Effector memory CD4-positive, alpha-beta T cell (primary cell): ENCODE results near the gene ATP10A.

Source experiments
- DNase-seq, 3 donors: peaks; one replicate each; pipeline ENCODE4 v3.0.0-alpha.2; 2020
- H3K27ac ChIP-seq: 2 replicates; pipeline ENCODE4 v1.7.0; 2013; ENCODE audit warnings: mild to moderate bottlenecking, low read length, moderate library complexity; ENCODE audit not compliant: insufficient read depth, poor library complexity, severe bottlenecking
- H3K27me3 ChIP-seq: replicated peaks from 2 replicates; pipeline ENCODE4 v1.7.0; 2013; ENCODE audit warnings: mild to moderate bottlenecking, low read length; ENCODE audit not compliant: insufficient read depth, control insufficient read depth, poor library complexity, severe bottlenecking
- H3K36me3 ChIP-seq: 2 replicates; pipeline ENCODE4 v1.7.0; 2013; ENCODE audit warnings: mild to moderate bottlenecking, low read length, moderate library complexity; ENCODE audit not compliant: control insufficient read depth, insufficient read depth
- H3K4me1 ChIP-seq: 2 replicates; pipeline ENCODE4 v1.7.0; 2013; ENCODE audit warnings: low read length, mild to moderate bottlenecking; ENCODE audit not compliant: control insufficient read depth, insufficient read depth, poor library complexity, severe bottlenecking
- H3K4me3 ChIP-seq: 2 replicates; pipeline ENCODE4 v1.7.0; 2013; ENCODE audit warnings: low read length, low read depth, mild to moderate bottlenecking; ENCODE audit not compliant: insufficient read depth, poor library complexity, severe bottlenecking
- H3K9me3 ChIP-seq: 2 replicates; pipeline ENCODE4 v1.7.0; 2013; ENCODE audit warnings: mild to moderate bottlenecking, low read length, moderate library complexity; ENCODE audit not compliant: control insufficient read depth
- total RNA-seq, 3 donors: gene quantifications; one replicate each; lab custom pipeline; 2026; lab: John Stamatoyannopoulos, UW

Gene ATP10A
- 35.6 to 93.9 (median 80.4) reads per million in 3 donors for total RNA-seq

DNA sequence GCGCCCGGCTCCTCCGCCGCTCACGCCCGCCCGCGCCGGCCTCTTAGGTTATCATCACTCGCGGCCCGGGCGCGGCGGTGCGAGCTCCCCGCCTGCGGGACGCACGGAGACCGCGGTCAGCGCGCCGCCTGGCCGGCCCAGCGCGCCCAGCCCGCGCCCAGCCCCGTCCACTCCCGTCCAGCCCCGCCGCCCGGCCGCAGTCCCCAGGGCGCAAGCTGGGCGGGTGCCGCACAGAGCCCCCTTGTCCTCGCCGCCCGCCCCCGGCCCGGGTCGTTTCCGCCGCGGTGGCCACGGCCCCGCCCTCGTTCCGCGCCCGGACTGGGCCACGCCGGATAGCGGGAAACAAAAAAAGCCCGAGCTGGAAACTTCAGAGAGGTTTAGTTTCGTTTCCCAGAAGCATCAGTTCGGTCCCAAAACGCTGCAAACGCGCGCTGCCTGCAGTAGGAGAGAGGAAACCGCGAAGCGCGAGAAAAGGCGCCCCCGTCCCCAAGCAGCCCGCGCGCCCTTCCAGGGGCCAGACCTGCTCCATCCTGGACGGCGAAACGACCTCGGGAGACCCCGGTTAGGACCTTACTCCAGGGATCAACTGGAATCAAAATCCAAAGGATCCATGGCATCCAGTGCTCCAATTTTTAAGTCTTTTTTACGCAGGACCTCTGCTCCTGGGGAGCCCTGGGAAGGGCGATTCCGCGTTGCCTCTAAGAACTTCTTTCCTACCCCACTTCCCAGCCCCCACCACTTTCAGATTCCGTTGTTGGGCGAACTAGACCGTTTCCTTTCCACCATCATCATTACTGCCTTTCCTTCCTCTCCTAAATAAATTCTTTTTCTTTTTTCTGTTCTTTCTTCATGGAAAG, at the start of gene ATP10A:
TSS of gene ATP10A (minus strand) at position 217 of the 857 bp plus-strand sequence. CDS start 231 bp downstream, outside the sequence.
- Histone ChIP-seq H3K4me3 (peak within 1 kb of the TSS; percentile 81), H3K36me3 (no peaks in the 10 kb centered on the region), H3K27me3 (no peaks in the 10 kb centered on the region), H3K27ac (peak within 1 kb of the TSS; percentile 88), H3K4me1 (peaks cover 25% of the 10 kb centered on the region), H3K9me3 (no peaks in the 10 kb centered on the region)
- peak in 2 of 3 donors; percentile 28 to 32 for DNase-seq

- Histone ChIP-seq H3K4me3 (no peak overlapping the region), H3K4me1 (no peaks in the 10 kb centered on the region), H3K9me3 (no peaks in the 10 kb centered on the region), H3K27ac (no peak overlapping the region), H3K27me3 (no peaks in the 10 kb centered on the region), H3K36me3 (no peaks in the 10 kb centered on the region)
- DNase-seq: no peak
Measured at GRCh38 chr15:25912035-25912434, 48.9 kb upstream of the ATP10A start.

DNA sequence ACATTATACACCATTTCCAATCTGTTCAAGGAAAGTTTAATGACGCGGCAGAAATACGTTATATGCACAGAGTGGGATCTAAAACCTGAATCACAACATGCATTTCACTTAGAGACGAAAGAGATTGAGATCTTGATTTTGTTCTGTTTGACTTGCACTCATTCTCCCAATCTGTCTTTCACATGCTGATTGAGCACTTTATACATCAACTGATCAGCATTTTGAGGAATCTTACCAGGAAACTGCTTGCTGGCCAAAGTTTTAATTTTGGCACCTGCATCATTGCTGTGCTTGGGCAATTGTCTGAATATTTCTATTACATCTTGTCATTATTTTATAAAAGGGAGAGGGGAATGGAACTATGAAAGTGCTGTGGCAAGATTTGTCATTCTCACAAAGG, 47.7 kb upstream of the ATP10A start:
- Histone ChIP-seq H3K4me1 (no peaks in the 10 kb centered on the region), H3K36me3 (no peaks in the 10 kb centered on the region), H3K27ac (no peak overlapping the region), H3K4me3 (no peak overlapping the region), H3K27me3 (no peaks in the 10 kb centered on the region), H3K9me3 (no peaks in the 10 kb centered on the region)
- no peak for DNase-seq

DNA sequence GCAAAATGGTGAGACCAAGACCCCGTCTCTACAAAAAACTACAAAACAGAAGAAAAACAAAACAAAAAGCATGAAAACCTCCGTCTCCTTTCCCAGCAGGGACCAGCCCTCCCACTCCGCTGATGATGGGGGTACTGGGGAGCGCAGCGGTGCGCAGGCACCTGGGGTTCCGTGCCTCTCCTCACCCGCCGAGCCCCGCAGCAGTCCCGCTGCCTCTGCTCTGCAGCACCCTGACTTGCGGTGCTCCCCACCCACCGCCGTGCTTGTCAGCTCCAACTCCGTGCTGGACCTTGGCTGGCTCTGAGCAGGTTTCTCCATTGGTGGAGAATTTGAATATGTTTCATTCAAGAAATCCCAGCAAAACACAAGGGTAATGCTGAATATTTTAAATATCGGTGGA, 46.7 kb upstream of the ATP10A start:
- Histone ChIP-seq H3K27ac (no peak overlapping the region), H3K36me3 (no peaks in the 10 kb centered on the region), H3K4me3 (no peak overlapping the region), H3K4me1 (no peaks in the 10 kb centered on the region), H3K9me3 (no peaks in the 10 kb centered on the region), H3K27me3 (no peaks in the 10 kb centered on the region)
- no peak for DNase-seq

- H3K27ac ChIP-seq: no peak overlapping the region
- H3K27me3 ChIP-seq: no peaks in the 10 kb centered on the region
- no peaks in the 10 kb centered on the region for H3K36me3 ChIP-seq
- no peaks in the 10 kb centered on the region for H3K4me1 ChIP-seq
- DNase-seq: no peak
- H3K4me3 ChIP-seq: no peak overlapping the region
- H3K9me3 ChIP-seq: no peaks in the 10 kb centered on the region
Measured at GRCh38 chr15:25909325-25909724, 46.2 kb upstream of the ATP10A start.

DNA sequence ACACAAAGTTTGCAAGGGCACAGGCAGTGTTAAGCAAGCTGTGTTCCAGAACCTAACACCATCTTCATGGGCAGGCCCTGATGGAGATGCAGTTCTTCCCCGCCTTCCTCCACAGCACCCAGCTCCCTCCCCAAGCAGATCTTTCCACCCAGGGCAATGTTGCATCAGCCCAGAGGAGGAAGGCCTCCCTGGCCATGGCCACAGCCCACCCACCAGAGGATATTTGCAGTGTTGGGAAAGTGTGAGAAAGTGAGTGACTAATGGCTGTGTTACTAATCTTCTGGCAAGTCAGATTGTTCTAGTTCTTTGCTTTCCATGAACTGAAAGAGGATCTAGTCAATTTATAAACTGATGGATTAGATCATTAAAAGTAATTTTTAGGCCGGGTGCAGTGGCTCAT, 42.0 kb upstream of the ATP10A start:
- H3K27ac ChIP-seq: no peak overlapping the region
- H3K36me3 ChIP-seq: no peaks in the 10 kb centered on the region
- H3K4me1 ChIP-seq: no peaks in the 10 kb centered on the region
- DNase-seq: no peak
- H3K9me3 ChIP-seq: no peaks in the 10 kb centered on the region
- H3K4me3 ChIP-seq: no peak overlapping the region
- no peaks in the 10 kb centered on the region for H3K27me3 ChIP-seq

DNA sequence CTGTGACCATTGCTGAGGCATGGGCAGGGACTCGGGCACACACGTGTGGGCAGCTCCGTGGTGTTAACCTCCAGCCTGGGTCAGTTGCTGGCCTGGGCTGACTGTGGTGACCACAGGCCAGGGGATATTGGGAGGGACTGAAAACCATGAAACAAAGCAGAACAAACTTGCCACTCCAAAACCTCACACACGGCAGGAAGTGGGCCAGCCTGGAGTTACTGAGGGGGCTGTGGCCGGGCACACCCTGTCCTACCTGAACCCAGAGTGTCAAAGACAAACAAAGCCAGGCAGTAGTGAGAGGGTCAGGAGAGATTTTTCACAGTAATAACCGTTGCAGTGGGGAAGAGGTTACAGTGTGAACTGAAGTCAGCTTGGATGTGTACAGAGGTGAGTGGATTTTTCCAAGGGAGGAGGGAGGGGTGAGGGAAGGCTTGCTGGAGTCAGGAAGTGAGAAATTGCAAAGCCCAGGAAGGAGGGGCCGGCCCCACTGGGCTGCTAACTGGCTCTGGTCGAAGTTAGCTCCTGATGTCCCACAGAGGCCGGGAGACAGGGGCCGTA, 40.0 kb upstream of the ATP10A start:
- no peak for DNase-seq
- no peaks in the 10 kb centered on the region for H3K27me3 ChIP-seq

GRCh38 chr15:25901811-25902605, 38.9 kb upstream of the ATP10A start:
- DNase-seq: no peak
- H3K27me3 ChIP-seq: no peaks in the 10 kb centered on the region
- no peak overlapping the region for H3K27ac ChIP-seq
- H3K4me1 ChIP-seq: no peaks in the 10 kb centered on the region
- H3K9me3 ChIP-seq: no peaks in the 10 kb centered on the region
- H3K36me3 ChIP-seq: no peaks in the 10 kb centered on the region
- no peak overlapping the region for H3K4me3 ChIP-seq

More for the DNA sequence above, 40.0 kb upstream of the ATP10A start:
- Histone ChIP-seq H3K4me3 (no peak overlapping the region), H3K9me3 (no peaks in the 10 kb centered on the region), H3K36me3 (no peaks in the 10 kb centered on the region), H3K4me1 (no peaks in the 10 kb centered on the region), H3K27ac (no peak overlapping the region)

DNA sequence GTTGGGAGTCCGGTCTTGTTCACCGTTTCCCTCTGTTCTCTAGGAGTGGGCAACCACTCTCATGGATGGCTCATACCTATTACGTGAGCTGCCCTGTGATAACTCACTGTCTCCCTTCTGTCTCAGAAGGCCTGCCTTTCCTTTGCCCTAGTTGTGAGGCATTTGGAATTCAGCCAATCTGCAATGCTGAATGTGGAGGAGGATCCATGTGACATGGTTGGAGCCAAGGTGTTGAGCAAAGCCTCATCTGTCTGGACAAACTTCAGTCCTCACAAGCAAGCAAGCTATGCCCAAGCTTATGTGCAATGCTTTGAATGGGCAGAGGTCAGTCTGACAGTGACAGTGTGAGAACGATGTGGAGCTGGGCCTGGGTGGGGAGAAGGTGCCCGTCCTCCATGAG, 37.8 kb upstream of the ATP10A start:
- H3K27ac ChIP-seq: no peak overlapping the region
- H3K9me3 ChIP-seq: no peaks in the 10 kb centered on the region
- DNase-seq: no peak
- H3K4me3 ChIP-seq: no peak overlapping the region
- H3K27me3 ChIP-seq: no peaks in the 10 kb centered on the region
- H3K36me3 ChIP-seq: no peaks in the 10 kb centered on the region
- no peaks in the 10 kb centered on the region for H3K4me1 ChIP-seq

- Histone ChIP-seq H3K27ac (no peak overlapping the region), H3K27me3 (no peaks in the 10 kb centered on the region), H3K4me3 (no peak overlapping the region), H3K9me3 (no peaks in the 10 kb centered on the region), H3K4me1 (no peaks in the 10 kb centered on the region), H3K36me3 (no peaks in the 10 kb centered on the region)
- no peak for DNase-seq
Measured at GRCh38 chr15:25900431-25900830, 37.3 kb upstream of the ATP10A start.
